ENCODE measurements around the gene WAPL. TPM values are rescaled to one million over a fixed set of nuclear protein-coding genes. Genes with fewer than 3 reads are reported as not detected.
"Not testable (repeated sequence)": the region's sequence is repeated elsewhere in the genome, so short reads cannot be mapped to it uniquely, and the experiment has no call there.

Gene WAPL, protein sequence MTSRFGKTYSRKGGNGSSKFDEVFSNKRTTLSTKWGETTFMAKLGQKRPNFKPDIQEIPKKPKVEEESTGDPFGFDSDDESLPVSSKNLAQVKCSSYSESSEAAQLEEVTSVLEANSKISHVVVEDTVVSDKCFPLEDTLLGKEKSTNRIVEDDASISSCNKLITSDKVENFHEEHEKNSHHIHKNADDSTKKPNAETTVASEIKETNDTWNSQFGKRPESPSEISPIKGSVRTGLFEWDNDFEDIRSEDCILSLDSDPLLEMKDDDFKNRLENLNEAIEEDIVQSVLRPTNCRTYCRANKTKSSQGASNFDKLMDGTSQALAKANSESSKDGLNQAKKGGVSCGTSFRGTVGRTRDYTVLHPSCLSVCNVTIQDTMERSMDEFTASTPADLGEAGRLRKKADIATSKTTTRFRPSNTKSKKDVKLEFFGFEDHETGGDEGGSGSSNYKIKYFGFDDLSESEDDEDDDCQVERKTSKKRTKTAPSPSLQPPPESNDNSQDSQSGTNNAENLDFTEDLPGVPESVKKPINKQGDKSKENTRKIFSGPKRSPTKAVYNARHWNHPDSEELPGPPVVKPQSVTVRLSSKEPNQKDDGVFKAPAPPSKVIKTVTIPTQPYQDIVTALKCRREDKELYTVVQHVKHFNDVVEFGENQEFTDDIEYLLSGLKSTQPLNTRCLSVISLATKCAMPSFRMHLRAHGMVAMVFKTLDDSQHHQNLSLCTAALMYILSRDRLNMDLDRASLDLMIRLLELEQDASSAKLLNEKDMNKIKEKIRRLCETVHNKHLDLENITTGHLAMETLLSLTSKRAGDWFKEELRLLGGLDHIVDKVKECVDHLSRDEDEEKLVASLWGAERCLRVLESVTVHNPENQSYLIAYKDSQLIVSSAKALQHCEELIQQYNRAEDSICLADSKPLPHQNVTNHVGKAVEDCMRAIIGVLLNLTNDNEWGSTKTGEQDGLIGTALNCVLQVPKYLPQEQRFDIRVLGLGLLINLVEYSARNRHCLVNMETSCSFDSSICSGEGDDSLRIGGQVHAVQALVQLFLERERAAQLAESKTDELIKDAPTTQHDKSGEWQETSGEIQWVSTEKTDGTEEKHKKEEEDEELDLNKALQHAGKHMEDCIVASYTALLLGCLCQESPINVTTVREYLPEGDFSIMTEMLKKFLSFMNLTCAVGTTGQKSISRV (N-terminal part only)
- 47.9 and 49.6 TPM in 2 replicates for total RNA-seq
- long read RNA-seq, partial matches to known transcripts, result 37 of 42 reads
- long read RNA-seq, other reads (novel, unspliced or antisense), result 5 of 42 reads

GRCh38 chr10:86521678-86522509, at the start of gene WAPL:
Gene WAPL, minus strand, starts transcription at chr10:86521792. Its CDS starts 3,723 bp downstream, at chr10:86518069.
- peak within 1 kb of the TSS; percentile 94 for H3K4me3 Mint-ChIP-seq (ENCODE audit: low read depth)
- no peak for TF ChIP-seq CTCF (IDR thresholded peaks at IDR 0.05; ENCODE audit: unreplicated experiment)
- peaks cover 20% of the 10 kb centered on the region for H3K4me1 Mint-ChIP-seq (ENCODE audit: low read depth)
- peak within 1 kb of the TSS; percentile 94 for H3K27ac Mint-ChIP-seq
- no peaks in the 10 kb centered on the region for H3K9me3 Mint-ChIP-seq (ENCODE audit: low read depth)
- H3K27me3 Mint-ChIP-seq, result no peaks in the 10 kb centered on the region
- H3K36me3 Mint-ChIP-seq (ENCODE audit: insufficient read depth), result peaks cover 7% of the 10 kb centered on the region
- DNase-seq (ENCODE audit: low spot score, unreplicated experiment), result peak; percentile 93

DNA sequence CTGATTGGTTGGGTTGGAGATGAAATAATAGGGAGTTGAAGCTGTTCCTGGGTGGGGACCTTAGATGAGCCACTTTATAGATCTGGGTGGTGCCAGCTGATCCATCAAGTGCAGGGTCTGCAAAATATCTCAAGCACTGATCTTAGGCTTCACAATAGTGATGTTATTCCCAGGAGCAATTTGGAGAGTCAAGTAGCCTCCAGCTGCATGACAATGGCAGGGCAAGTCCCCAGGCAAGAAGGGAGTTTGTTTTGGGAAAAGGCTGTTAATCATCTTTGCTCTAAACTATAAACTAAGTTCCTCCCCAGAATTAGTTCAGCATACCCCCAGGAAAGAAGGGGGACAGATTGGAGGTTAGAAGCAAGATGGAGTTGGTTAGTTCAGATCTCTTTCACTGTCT, 47.7 kb upstream of the WAPL start:
- H3K36me3 Mint-ChIP-seq (ENCODE audit: insufficient read depth), result no peaks in the 10 kb centered on the region
- no peak for TF ChIP-seq CTCF (IDR thresholded peaks at IDR 0.05; ENCODE audit: unreplicated experiment)
- H3K27ac Mint-ChIP-seq, result no peak overlapping the region
- no peak overlapping the region for H3K4me3 Mint-ChIP-seq (ENCODE audit: low read depth)
- H3K4me1 Mint-ChIP-seq (ENCODE audit: low read depth), result no peaks in the 10 kb centered on the region
- no peak for DNase-seq (ENCODE audit: low spot score, unreplicated experiment)
- no peaks in the 10 kb centered on the region for H3K27me3 Mint-ChIP-seq
- peaks cover 14% of the 10 kb centered on the region for H3K9me3 Mint-ChIP-seq (ENCODE audit: low read depth)

- H3K4me1 Mint-ChIP-seq (ENCODE audit: low read depth), result not testable (repeated sequence)
Measured at GRCh38 chr10:86566518-86566917, 44.9 kb upstream of the WAPL start.

DNA sequence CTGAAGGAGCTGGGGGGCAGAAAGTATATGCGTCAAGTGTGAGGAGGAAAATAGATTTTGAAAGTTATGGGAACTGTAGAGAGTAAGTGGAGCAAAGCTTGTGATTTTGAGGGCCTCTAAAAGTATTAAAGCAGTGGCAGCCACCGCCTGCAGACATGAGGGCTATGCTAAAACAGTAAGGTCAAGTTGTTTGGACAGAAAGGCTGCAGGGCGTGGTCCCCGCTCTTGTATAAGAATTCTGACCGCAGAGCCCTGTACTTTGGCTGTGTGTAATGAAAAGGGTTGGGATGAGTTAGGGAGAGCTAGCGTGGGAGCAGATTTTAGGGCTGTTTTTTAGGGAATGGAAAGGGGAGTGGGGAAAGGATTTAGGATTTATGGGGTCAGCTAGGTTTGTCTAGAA, 41.7 kb upstream of the WAPL start:
- H3K4me3 Mint-ChIP-seq (ENCODE audit: low read depth); H3K27me3 Mint-ChIP-seq; H3K4me1 Mint-ChIP-seq (ENCODE audit: low read depth); H3K36me3 Mint-ChIP-seq (ENCODE audit: insufficient read depth); H3K27ac Mint-ChIP-seq; H3K9me3 Mint-ChIP-seq (ENCODE audit: low read depth); DNase-seq (ENCODE audit: low spot score, unreplicated experiment): not testable (repeated sequence)

More at GRCh38 chr10:86566518-86566917, 44.9 kb upstream of the WAPL start:
- H3K27me3 Mint-ChIP-seq; H3K27ac Mint-ChIP-seq; DNase-seq (ENCODE audit: low spot score, unreplicated experiment); H3K36me3 Mint-ChIP-seq (ENCODE audit: insufficient read depth); H3K4me3 Mint-ChIP-seq (ENCODE audit: low read depth): not testable (repeated sequence)
- H3K9me3 Mint-ChIP-seq (ENCODE audit: low read depth), result peaks cover 14% of the 10 kb centered on the region

- not testable (repeated sequence) for H3K36me3 Mint-ChIP-seq (ENCODE audit: insufficient read depth); H3K27ac Mint-ChIP-seq
Measured at GRCh38 chr10:86558695-86559094, 37.1 kb upstream of the WAPL start.

GRCh38 chr10:86556933-86557649, 35.5 kb upstream of the WAPL start:
- TF ChIP-seq CTCF (IDR thresholded peaks at IDR 0.05; ENCODE audit: unreplicated experiment), result no peak
- no peak for DNase-seq (ENCODE audit: low spot score, unreplicated experiment)
- H3K36me3 Mint-ChIP-seq (ENCODE audit: insufficient read depth), result no peaks in the 10 kb centered on the region
- H3K9me3 Mint-ChIP-seq (ENCODE audit: low read depth), result peaks cover 3% of the 10 kb centered on the region
- no peaks in the 10 kb centered on the region for H3K27me3 Mint-ChIP-seq
- H3K27ac Mint-ChIP-seq, result no peak overlapping the region
- no peaks in the 10 kb centered on the region for H3K4me1 Mint-ChIP-seq (ENCODE audit: low read depth)
- no peak overlapping the region for H3K4me3 Mint-ChIP-seq (ENCODE audit: low read depth)

More at GRCh38 chr10:86558695-86559094, 37.1 kb upstream of the WAPL start:
- H3K4me1 Mint-ChIP-seq (ENCODE audit: low read depth); H3K4me3 Mint-ChIP-seq (ENCODE audit: low read depth); DNase-seq (ENCODE audit: low spot score, unreplicated experiment); H3K9me3 Mint-ChIP-seq (ENCODE audit: low read depth); H3K27me3 Mint-ChIP-seq: not testable (repeated sequence)
